Measurements from ENCODE around the gene MAFB. TPM values are rescaled to one million over a fixed set of nuclear protein-coding genes. Genes with fewer than 3 reads are reported as not detected.

Gene MAFB
- total RNA-seq, 1 experiment from 2014 or later: 15.9 TPM

DNA sequence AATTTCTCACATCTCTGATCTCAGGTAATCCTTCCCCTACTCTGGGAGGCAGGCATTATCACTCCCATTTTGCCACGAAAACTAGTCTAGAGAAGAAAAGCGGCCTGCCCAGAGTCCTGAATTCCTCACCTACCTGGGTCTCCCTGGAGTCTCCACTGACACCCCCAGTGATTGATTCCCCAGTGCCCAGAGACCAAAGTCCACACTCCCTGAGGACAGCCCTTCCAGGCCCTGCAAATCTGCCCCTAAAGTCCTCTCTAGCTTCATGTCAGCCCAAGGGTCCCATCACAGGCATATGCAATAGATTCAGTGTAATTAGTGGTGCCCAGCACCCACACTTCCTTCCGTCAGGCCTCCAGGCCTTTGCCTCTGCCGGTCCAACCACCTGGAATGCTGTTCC is 47.2 kb downstream of the MAFB start:
- Mint-ChIP-seq H3K36me3 (ENCODE audit: insufficient read depth, unreplicated experiment) (no peaks in the 10 kb centered on the region), H3K4me1 (ENCODE audit: insufficient read depth, unreplicated experiment) (peaks cover 21% of the 10 kb centered on the region), H3K4me3 (ENCODE audit: unreplicated experiment) (no peak overlapping the region), H3K27me3 (ENCODE audit: insufficient read depth, unreplicated experiment) (no peaks in the 10 kb centered on the region), H3K9me3 (ENCODE audit: unreplicated experiment) (no peaks in the 10 kb centered on the region), H3K27ac (ENCODE audit: low read depth, unreplicated experiment) (no peak overlapping the region)
- ChIA-PET CTCF (no interaction called here), POLR2A (interaction anchor here (0.8 kb wide), 1 partner anchor 79 kb away, joined by 3 read pairs; no protein-coding TSS in a partner anchor)
- intact Hi-C loops (cut with micrococcal nuclease): no loop called here
- no peak for DNase-seq (ENCODE audit: unreplicated experiment)
- BruUV-seq (replicated peaks): no TSS peak
- TF ChIP-seq CTCF (IDR thresholded peaks at IDR 0.05; ENCODE audit: unreplicated experiment): no peak

DNA sequence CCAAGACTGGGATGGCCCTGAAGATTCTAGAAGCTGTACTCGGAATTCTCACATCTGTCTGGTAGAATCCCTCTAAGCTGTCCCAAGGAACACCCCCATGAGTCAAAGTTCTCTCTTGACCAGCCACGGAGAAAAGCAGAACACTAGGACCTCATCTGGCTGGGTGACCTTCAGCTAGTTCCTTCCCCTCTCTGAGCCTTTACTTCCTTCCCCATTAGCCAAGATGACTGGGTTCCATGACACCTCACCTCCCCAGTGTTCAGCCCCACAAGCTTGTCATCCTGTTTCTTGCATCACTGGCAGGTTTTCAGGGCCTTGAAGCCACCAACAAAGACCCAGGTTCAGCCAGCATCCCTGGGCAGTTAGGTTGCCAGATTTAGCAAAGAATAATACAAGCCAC is 47.8 kb downstream of the MAFB start:
- POLR2A ChIA-PET: interaction anchor here (0.8 kb wide), 1 partner anchor 78 kb away, joined by 3 read pairs; no protein-coding TSS in a partner anchor
- no peaks in the 10 kb centered on the region for H3K36me3 Mint-ChIP-seq (ENCODE audit: insufficient read depth, unreplicated experiment)
- intact Hi-C loops (cut with micrococcal nuclease): no loop called here
- DNase-seq (ENCODE audit: unreplicated experiment): no peak
- CTCF ChIA-PET: interaction anchor here (0.7 kb wide), 1 partner anchor 43 kb away, joined by 3 read pairs; no protein-coding TSS in a partner anchor
- H3K4me1 Mint-ChIP-seq (ENCODE audit: insufficient read depth, unreplicated experiment): peaks cover 21% of the 10 kb centered on the region
- H3K9me3 Mint-ChIP-seq (ENCODE audit: unreplicated experiment): no peaks in the 10 kb centered on the region
- BruUV-seq (replicated peaks): no TSS peak
- no peak overlapping the region for H3K27ac Mint-ChIP-seq (ENCODE audit: low read depth, unreplicated experiment)
- H3K4me3 Mint-ChIP-seq (ENCODE audit: unreplicated experiment): no peak overlapping the region
- H3K27me3 Mint-ChIP-seq (ENCODE audit: insufficient read depth, unreplicated experiment): no peaks in the 10 kb centered on the region
- TF ChIP-seq CTCF (IDR thresholded peaks at IDR 0.05; ENCODE audit: unreplicated experiment): no peak

GRCh38 chr20:40640667-40641066 is 48.4 kb downstream of the MAFB start:
- POLR2A ChIA-PET: interaction anchor here (0.5 to 0.8 kb wide), 2 partner anchors 78 to 141 kb away, joined by 3 read pairs; no protein-coding TSS in a partner anchor
- H3K27me3 Mint-ChIP-seq (ENCODE audit: insufficient read depth, unreplicated experiment): no peaks in the 10 kb centered on the region
- TF ChIP-seq CTCF (IDR thresholded peaks at IDR 0.05; ENCODE audit: unreplicated experiment): no peak
- no peak overlapping the region for H3K27ac Mint-ChIP-seq (ENCODE audit: low read depth, unreplicated experiment)
- H3K4me1 Mint-ChIP-seq (ENCODE audit: insufficient read depth, unreplicated experiment): peaks cover 21% of the 10 kb centered on the region
- H3K4me3 Mint-ChIP-seq (ENCODE audit: unreplicated experiment): no peak overlapping the region
- no TSS peak for BruUV-seq (replicated peaks)
- intact Hi-C loops (cut with micrococcal nuclease): no loop called here
- CTCF ChIA-PET: interaction anchor here (0.7 kb wide), 1 partner anchor 43 kb away, joined by 3 read pairs; no protein-coding TSS in a partner anchor
- H3K36me3 Mint-ChIP-seq (ENCODE audit: insufficient read depth, unreplicated experiment): no peaks in the 10 kb centered on the region
- H3K9me3 Mint-ChIP-seq (ENCODE audit: unreplicated experiment): no peaks in the 10 kb centered on the region
- no peak for DNase-seq (ENCODE audit: unreplicated experiment)

DNA sequence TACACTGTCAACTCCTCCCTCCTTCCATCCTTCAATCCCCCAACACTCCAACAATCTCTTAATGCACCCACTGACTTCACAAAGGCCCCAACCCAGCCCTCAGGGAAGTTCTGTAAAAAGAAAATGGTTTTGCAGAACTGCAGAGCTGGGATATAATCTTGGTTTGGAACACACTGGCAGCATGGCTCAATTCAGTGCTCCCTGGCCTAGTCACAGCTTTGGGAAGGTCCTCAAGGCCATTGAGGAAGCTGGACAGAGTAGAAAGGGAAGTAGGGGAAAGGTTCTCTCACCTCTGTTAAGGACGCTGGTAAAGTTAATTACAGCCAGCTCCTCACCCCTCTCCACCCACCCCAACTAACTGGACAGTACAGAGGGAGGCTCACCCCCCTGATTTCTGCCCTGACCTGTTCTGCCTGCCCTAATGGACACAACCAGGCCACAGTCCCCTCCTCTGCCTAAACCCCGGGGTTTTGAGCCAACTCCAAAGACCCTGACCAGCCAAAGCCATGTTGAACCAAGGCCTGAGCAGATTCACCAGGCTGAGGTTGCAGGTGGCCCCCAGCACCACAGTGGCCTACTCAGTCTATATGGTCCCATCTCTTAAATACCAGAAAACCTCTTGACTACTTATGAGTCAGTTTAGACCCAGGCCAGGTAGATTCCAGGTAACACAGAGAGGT is 49.2 kb downstream of the MAFB start:
- CTCF ChIA-PET: interaction anchor here (0.6 to 1.6 kb wide), 5 partner anchors 10 to 473 kb away, joined by 3 to 5 read pairs (median 3); no protein-coding TSS in a partner anchor
- DNase-seq (ENCODE audit: unreplicated experiment): no peak
- no peaks in the 10 kb centered on the region for H3K36me3 Mint-ChIP-seq (ENCODE audit: insufficient read depth, unreplicated experiment)
- intact Hi-C loops (cut with micrococcal nuclease): no loop called here
- H3K9me3 Mint-ChIP-seq (ENCODE audit: unreplicated experiment): no peaks in the 10 kb centered on the region
- H3K27ac Mint-ChIP-seq (ENCODE audit: low read depth, unreplicated experiment): no peak overlapping the region
- BruUV-seq (replicated peaks): no TSS peak
- no peak overlapping the region for H3K4me3 Mint-ChIP-seq (ENCODE audit: unreplicated experiment)
- POLR2A ChIA-PET: interaction anchor here (0.5 to 1.5 kb wide), 2 partner anchors 49 to 140 kb away, joined by 3 to 7 read pairs; partner anchors contain the start of gene MAFB
- H3K4me1 Mint-ChIP-seq (ENCODE audit: insufficient read depth, unreplicated experiment): peaks cover 21% of the 10 kb centered on the region
- no peak for TF ChIP-seq CTCF (IDR thresholded peaks at IDR 0.05; ENCODE audit: unreplicated experiment)
- H3K27me3 Mint-ChIP-seq (ENCODE audit: insufficient read depth, unreplicated experiment): no peaks in the 10 kb centered on the region
